IPS DF 6.9 (cell line): ENCODE data around the gene GATA2.

Experiments used
- DNase-seq: peaks from one replicate; pipeline ENCODE4 v3.0.0-alpha.2; 2013; ENCODE audit warnings: low read depth, low spot score
- H3K27ac ChIP-seq: one replicate; pipeline ENCODE4 v1.5.1; 2013; ENCODE audit warnings: low read length, control low read depth
- H3K27me3 ChIP-seq: 2 replicates; pipeline ENCODE4 v1.6.1; 2013; ENCODE audit warnings: mild to moderate bottlenecking, low read length; ENCODE audit not compliant: control insufficient read depth, insufficient read depth
- H3K36me3 ChIP-seq: 2 replicates; pipeline ENCODE4 v1.6.1; 2013; ENCODE audit warnings: low read length; ENCODE audit not compliant: control insufficient read depth, insufficient read depth
- H3K4me1 ChIP-seq: 2 replicates; pipeline ENCODE4 v1.6.1; 2013; ENCODE audit warnings: low read length; ENCODE audit not compliant: control insufficient read depth, insufficient read depth
- H3K4me3 ChIP-seq: 2 replicates; pipeline ENCODE4 v1.5.1; 2013; ENCODE audit warnings: mild to moderate bottlenecking, low read length
- H3K9me3 ChIP-seq: 2 replicates; pipeline ENCODE4 v1.6.1; 2013; ENCODE audit warnings: low read length, inconsistent platforms; ENCODE audit not compliant: control insufficient read depth, insufficient read depth
- WGBS: extraction: QIAGEN DNeasy Blood & Tissue Kit; methylation state at CpG from one replicate; pipeline ENCODE4 v1.1.7; 2013; ENCODE audit warnings: mixed read lengths, missing lambda C conversion rate; ENCODE audit not compliant: insufficient read length, insufficient coverage; 5-methylcytosine and 5-hydroxymethylcytosine counted together

GATA2 gene

DNA sequence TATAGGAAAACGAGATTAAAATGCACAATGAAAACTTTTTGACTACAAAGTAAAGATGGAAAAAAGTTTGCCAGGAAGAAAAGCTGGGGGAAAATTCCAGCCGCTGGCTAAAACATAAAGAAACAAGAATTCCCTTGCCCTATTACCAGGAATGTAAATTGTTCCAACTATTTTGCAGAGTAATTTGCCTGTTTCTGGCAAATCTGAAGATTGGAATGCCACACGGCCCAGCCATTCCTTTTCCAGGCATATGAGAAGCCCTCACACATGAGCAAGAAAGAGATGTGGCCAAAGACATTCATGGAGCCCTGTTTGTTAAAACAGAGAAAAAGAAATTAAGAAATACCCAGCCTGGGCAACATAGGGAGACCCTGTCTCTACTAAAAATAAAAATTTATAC, 8.4 kb upstream of the GATA2 start:
- no peaks in the 10 kb centered on the region for H3K36me3 ChIP-seq
- no CpG with 5 or more reads among the region's 3 CpGs for WGBS
- H3K27me3 ChIP-seq = peaks cover 16% of the 10 kb centered on the region
- H3K4me1 ChIP-seq = peaks cover 6% of the 10 kb centered on the region; the same call in 1 of the 2 replicates
- DNase-seq = no peak
- no peak overlapping the region for H3K4me3 ChIP-seq
- no peaks in the 10 kb centered on the region for H3K9me3 ChIP-seq
- no peak overlapping the region for H3K27ac ChIP-seq

DNA sequence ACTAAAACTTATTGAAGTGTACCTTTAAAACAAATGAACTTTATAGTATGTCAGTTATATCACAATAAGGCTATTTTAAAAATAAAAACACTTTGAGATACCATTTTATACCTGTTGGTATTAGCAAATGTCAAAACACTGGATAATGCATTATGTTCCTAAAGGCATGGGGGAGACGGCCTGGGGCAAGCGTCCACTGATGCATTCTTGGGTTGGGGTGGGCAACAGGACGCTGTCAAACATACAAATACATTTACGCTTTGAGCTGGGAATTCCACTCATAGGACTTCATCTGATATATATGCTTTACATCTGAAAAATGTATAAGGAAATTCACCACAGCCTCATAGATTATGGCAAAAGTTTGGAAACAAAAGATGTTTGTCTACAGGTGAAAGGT, 7.6 kb upstream of the GATA2 start:
- WGBS = no CpG with 5 or more reads among the region's 4 CpGs
- Histone ChIP-seq H3K27ac (no peak overlapping the region), H3K36me3 (no peaks in the 10 kb centered on the region), H3K4me1 (peaks cover 6% of the 10 kb centered on the region; the same call in 1 of the 2 replicates), H3K9me3 (no peaks in the 10 kb centered on the region), H3K27me3 (peaks cover 24% of the 10 kb centered on the region), H3K4me3 (no peak overlapping the region)
- no peak for DNase-seq

DNA sequence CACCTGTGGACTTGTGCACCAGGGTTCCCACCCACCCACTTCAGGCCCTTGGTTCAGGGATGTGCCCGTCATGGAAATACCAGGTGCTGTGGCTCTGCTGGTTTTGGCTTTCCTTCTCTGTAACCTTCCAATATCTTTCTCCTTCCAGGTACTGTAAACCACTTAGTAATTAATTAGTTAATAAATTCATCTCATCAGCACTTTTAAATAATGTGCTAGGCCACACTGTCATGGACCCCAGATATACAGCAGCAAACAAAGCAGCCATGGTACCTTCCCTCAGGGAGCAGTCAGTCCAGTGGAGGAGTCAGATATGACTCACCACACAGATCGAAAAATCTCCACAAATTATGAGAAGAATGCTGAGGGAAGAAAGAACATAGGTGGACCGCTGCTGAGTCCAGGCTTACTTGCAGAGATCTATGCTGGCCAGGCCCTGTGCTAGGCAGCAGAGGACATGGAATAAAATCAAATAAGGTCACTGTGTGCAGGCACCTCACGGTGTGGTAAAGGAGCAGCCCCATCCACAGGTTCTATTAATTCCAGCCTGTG, 6.8 kb upstream of the GATA2 start:
- Histone ChIP-seq H3K27ac (no peak overlapping the region), H3K4me3 (no peak overlapping the region), H3K27me3 (peaks cover 32% of the 10 kb centered on the region), H3K9me3 (no peaks in the 10 kb centered on the region), H3K36me3 (no peaks in the 10 kb centered on the region), H3K4me1 (peaks cover 6% of the 10 kb centered on the region; the same call in 1 of the 2 replicates)
- no peak for DNase-seq
- WGBS = no CpG with 5 or more reads among the region's 4 CpGs

DNA sequence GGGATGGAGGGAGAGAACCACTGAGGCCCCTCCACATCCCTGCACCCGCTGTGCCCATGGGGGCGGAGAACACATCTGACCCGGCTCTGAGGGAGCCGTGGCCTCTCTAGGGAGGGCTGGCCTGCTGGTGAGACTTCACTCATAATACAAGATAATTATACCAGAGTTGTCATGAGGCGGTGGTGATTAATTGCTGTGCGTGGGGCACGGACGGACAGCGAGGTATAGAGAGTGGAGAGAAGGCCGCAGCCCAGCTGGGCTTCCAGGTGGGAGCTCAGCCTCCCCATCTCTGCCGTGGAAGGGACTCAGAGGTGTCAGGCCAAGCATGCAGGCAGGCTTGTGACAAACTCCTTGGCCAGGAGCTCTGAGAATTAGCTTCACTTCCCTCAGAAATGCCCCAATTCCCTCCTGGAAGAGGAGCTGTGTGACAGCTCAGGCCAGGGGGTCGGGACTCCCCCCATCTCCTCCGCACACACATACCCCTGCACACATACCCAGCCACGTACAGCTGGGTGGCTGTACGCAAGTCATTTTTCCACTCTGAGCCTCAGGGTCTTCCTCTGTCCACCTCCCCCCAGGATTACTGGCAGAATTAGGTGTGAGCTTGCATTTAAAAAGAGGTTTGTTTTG, 6.0 kb upstream of the GATA2 start:
- H3K9me3 ChIP-seq = no peaks in the 10 kb centered on the region
- H3K36me3 ChIP-seq = no peaks in the 10 kb centered on the region
- no peak for DNase-seq
- no CpG with 5 or more reads among the region's 15 CpGs for WGBS
- H3K4me3 ChIP-seq = no peak overlapping the region
- no peak overlapping the region for H3K27ac ChIP-seq
- peaks cover 39% of the 10 kb centered on the region for H3K27me3 ChIP-seq
- peaks cover 6% of the 10 kb centered on the region; the same call in 1 of the 2 replicates for H3K4me1 ChIP-seq

DNA sequence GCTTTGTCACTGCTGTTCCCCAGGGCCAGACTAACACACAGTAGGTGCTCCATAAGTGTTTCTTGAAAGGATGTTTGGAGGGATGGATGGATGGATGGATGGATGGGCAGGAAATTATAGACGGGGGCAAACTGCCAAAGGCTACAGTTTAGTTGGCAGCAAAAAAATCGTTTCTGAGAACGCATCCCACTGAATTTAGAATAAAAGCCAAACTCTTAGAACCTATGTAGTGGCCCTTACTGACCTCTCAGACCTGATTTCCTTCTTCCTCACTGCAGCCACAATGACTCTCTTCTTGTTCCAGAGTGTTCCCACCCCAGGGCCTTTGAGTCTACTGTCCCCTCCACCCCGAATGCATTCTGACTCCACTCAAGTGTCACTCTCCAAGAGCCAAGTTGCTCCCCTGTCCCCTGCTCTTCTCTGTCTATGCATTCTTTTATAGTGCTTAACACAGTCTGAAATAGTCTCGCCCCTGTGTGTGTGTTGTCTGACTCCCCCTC, 5.2 kb upstream of the GATA2 start:
- H3K9me3 ChIP-seq = no peaks in the 10 kb centered on the region
- no peak for DNase-seq
- no CpG with 5 or more reads among the region's 5 CpGs for WGBS
- H3K36me3 ChIP-seq = no peaks in the 10 kb centered on the region
- peaks cover 9% of the 10 kb centered on the region; the same call in 1 of the 2 replicates for H3K4me1 ChIP-seq
- no peak overlapping the region for H3K27ac ChIP-seq
- no peak overlapping the region for H3K4me3 ChIP-seq
- peaks cover 48% of the 10 kb centered on the region for H3K27me3 ChIP-seq

DNA sequence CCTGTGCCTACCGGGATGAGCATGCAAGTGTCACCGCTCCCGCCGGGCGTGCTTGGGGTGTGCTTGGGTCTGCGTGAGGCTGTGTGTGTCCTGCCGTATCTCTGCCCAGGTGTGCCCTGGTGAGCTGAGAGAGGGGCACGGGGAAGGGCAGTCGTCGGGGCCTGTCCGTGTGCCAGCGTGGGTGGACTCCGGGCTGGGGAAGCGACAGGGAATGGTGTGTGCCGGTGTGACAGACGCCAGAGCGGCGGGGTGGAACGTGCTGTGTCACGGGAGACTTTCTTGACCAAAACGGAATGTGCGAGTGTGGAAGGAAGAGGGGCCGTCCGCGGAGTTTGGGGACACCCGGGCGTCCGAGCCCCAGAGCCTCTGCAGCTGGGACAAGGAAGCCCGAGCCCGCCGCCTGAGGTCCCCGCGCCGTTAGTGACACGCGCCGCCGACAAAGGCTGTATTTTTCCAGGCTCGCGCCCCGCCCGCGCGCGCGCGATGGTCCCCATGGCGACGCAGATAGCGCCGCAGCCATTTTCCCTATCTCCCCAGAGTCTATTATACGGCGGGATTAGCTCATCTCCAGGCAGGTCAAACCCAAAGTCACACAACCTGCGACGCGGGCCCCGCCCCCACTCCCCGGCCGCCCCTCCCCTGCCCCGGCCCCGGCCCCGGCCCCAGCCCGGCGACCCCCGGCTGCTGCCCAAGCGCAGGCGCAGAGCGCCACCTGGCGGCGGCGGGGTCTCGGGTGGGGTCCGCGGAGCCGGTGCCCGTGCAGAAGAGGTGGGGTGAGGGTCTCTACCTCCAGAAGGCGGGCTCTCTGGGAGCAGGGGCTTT, 4.5 kb upstream of the GATA2 start:
- Histone ChIP-seq H3K27ac (no peak overlapping the region), H3K4me3 (peak overlapping the region; percentile 28; the same call in 1 of the 2 replicates)
- no peak for DNase-seq

DNA sequence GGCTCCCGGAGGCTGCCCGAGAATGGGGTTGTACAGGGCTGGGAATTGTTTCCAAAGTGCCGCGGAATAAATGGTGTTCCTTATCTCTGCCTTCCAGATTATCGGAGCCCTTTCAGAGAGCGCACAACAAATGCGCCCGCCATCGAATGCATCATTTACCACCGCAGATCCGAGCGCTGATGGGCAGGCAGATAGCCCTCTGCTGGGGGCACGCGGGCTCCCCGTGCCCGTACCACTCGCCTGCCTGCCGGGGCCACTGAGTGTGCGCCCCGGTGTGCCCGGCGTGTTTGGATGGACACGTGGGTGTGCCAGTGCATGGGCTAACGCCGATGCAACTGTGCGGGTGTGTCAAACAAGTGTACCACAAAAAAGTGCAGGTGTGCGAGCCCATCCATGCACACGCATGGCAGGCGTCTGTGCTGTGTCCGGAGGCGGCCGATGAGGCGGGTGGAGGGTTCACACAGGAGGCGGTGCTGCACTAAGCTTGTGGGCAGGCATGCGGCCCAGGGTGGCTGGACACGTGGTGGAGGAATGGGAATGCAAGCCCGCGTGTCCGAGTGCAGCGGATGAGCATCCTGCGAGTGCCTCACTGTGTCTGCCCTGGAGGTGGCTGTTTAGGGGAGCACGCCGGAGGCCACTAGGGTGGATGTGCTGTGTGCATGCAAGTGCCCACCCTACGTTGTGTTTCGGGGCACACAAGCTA, 3.8 kb upstream of the GATA2 start:
- no peaks in the 10 kb centered on the region for H3K36me3 ChIP-seq
- no peak overlapping the region for H3K4me3 ChIP-seq
- no CpG with 5 or more reads among the region's 45 CpGs for WGBS
- H3K27ac ChIP-seq = no peak overlapping the region
- peaks cover 12% of the 10 kb centered on the region for H3K4me1 ChIP-seq
- H3K9me3 ChIP-seq = no peaks in the 10 kb centered on the region
- DNase-seq = no peak
- peaks cover 62% of the 10 kb centered on the region for H3K27me3 ChIP-seq

More for the DNA sequence above, 4.5 kb upstream of the GATA2 start:
- Histone ChIP-seq H3K9me3 (no peaks in the 10 kb centered on the region), H3K27me3 (peaks cover 54% of the 10 kb centered on the region), H3K36me3 (no peaks in the 10 kb centered on the region), H3K4me1 (peaks cover 10% of the 10 kb centered on the region)
- WGBS = no CpG with 5 or more reads among the region's 77 CpGs

DNA sequence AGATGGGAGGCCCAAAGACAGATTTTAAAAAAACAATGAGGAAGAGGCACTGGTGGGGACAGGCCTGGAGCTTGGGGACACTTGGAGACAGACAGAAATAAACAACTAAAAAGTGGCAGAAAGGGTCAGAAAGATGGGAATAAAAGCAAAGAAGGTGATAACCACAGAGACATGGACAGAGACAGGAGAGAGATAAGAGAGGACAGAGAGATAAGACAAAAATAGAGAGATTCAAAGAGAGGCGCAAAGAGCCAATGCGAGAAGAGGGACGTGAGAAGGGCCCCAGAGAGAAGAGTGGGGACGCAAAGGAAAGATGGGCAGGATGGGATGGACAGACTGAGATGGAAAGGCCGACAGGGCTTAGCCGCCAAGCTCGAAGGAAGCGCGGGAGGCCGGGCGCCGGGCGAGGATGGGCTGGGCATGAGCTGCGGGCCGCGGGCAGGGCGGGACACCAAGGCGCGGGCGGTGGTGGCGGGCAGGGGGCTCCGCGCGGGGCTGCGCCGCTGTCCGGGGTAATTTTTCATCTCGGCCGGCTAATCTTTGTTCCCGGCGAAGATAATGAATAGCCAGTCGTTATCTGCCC, 3.1 kb upstream of the GATA2 start:
- Histone ChIP-seq H3K4me3 (no peak overlapping the region), H3K36me3 (no peaks in the 10 kb centered on the region), H3K4me1 (peaks cover 12% of the 10 kb centered on the region), H3K27ac (no peak overlapping the region), H3K9me3 (no peaks in the 10 kb centered on the region), H3K27me3 (peaks cover 68% of the 10 kb centered on the region)
- DNase-seq = no peak
- no CpG with 5 or more reads among the region's 32 CpGs for WGBS

DNA sequence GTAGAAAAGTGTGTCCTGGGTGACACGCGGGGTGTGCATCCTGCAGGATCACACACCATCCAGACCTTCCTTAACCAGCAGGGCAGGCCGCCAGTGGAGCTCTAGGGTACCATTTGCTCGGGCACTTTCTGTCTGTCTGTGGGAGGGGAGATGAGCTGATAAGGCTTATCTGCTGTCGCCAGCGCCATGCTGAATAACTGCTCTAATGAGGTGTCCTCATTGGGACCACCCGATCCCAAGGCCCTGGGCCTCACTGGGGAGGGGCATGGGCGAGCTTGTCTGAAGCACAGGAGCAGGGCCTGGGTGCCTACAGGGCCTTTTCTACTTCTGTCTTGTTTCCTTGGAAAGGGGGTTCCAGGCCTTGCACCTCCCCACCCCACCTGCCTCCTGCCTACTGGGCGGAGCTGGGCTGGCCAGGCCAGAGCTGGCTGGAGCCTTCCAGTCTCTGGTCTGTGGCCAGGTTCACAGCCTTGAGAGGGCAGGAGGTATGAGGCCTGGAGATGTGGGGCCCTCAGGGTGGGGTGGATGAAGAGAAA, 2.5 kb upstream of the GATA2 start:
- no CpG with 5 or more reads among the region's 9 CpGs for WGBS
- peaks cover 74% of the 10 kb centered on the region for H3K27me3 ChIP-seq
- H3K27ac ChIP-seq = no peak overlapping the region
- H3K9me3 ChIP-seq = no peaks in the 10 kb centered on the region
- no peak for DNase-seq
- H3K4me3 ChIP-seq = no peak overlapping the region
- peaks cover 12% of the 10 kb centered on the region for H3K4me1 ChIP-seq
- no peaks in the 10 kb centered on the region for H3K36me3 ChIP-seq

DNA sequence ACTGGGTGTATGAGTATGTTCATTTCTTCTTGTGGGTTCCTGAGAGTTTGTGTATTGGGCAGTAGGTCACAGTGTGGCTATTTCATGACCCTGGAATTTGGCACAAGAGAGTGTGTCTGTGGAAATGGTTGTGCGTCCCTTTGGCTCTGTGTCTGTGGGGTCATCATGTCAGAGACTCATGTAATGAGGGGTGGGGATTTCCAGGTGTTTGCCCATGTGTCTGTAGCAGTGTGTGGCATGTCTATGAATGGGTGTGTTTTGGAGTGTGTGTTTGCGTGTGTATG, 1.3 kb upstream of the GATA2 start:
- Histone ChIP-seq H3K9me3 (no peaks in the 10 kb centered on the region), H3K4me3 (no peak overlapping the region), H3K27ac (no peak overlapping the region), H3K36me3 (no peaks in the 10 kb centered on the region), H3K4me1 (peaks cover 13% of the 10 kb centered on the region), H3K27me3 (peaks cover 86% of the 10 kb centered on the region)
- WGBS = no CpG with 5 or more reads among the region's 2 CpGs
- no peak for DNase-seq
